ENCODE measurements around the gene VPS37D. TPM values are rescaled to one million over a fixed set of nuclear protein-coding genes. Genes with fewer than 3 reads are reported as not detected.

VPS37D gene
- total RNA-seq, 2 donors from 2014 or later, result 1.6 to 2.2 TPM

- Histone ChIP-seq H3K4me1 (peaks cover 0 to 9% of the 10 kb centered on the region in 2 donors), H3K27me3 (no peaks in the 10 kb centered on the region), H3K4me3 (peak overlapping the region in 1 of 2 donors; percentile 35), H3K27ac (no peak overlapping the region), H3K9me3 (no peaks in the 10 kb centered on the region), H3K36me3 (no peaks in the 10 kb centered on the region)
- TF ChIP-seq CTCF (IDR thresholded peaks at IDR 0.05), result no peak
- no peak for DNase-seq (ENCODE audit: low spot score)
Observed at GRCh38 chr7:73703757-73704639, 36.4 kb downstream of the VPS37D start.

- Histone ChIP-seq H3K36me3 (no peaks in the 10 kb centered on the region), H3K4me3 (no peak overlapping the region)
- no peak for TF ChIP-seq CTCF (IDR thresholded peaks at IDR 0.05)
Observed at GRCh38 chr7:73704640-73705550, 37.3 kb downstream of the VPS37D start.

GRCh38 chr7:73705551-73705920 is 37.9 kb downstream of the VPS37D start:
- Histone ChIP-seq H3K9me3 (no peaks in the 10 kb centered on the region), H3K27me3 (no peaks in the 10 kb centered on the region), H3K27ac (no peak overlapping the region), H3K36me3 (no peaks in the 10 kb centered on the region), H3K4me1 (peaks cover 0 to 9% of the 10 kb centered on the region in 2 donors), H3K4me3 (no peak overlapping the region)
- no peak for DNase-seq (ENCODE audit: low spot score)
- no peak for TF ChIP-seq CTCF (IDR thresholded peaks at IDR 0.05)

More at GRCh38 chr7:73704640-73705550, 37.3 kb downstream of the VPS37D start:
- Histone ChIP-seq H3K27ac (no peak overlapping the region), H3K9me3 (no peaks in the 10 kb centered on the region), H3K27me3 (no peaks in the 10 kb centered on the region), H3K4me1 (peaks cover 0 to 9% of the 10 kb centered on the region in 2 donors)
- DNase-seq (ENCODE audit: low spot score), result no peak

GRCh38 chr7:73706126-73707044 is 38.8 kb downstream of the VPS37D start:
- Histone ChIP-seq H3K4me3 (no peak overlapping the region), H3K36me3 (no peaks in the 10 kb centered on the region), H3K4me1 (peaks cover 0 to 9% of the 10 kb centered on the region in 2 donors), H3K9me3 (no peaks in the 10 kb centered on the region), H3K27me3 (no peaks in the 10 kb centered on the region), H3K27ac (no peak overlapping the region)
- no peak for TF ChIP-seq CTCF (IDR thresholded peaks at IDR 0.05)
- no peak for DNase-seq (ENCODE audit: low spot score)

GRCh38 chr7:73707045-73707631 is 39.5 kb downstream of the VPS37D start:
- Histone ChIP-seq H3K36me3 (no peaks in the 10 kb centered on the region), H3K9me3 (no peaks in the 10 kb centered on the region), H3K4me1 (peaks cover 0 to 9% of the 10 kb centered on the region in 2 donors), H3K27ac (no peak overlapping the region), H3K4me3 (no peak overlapping the region), H3K27me3 (no peaks in the 10 kb centered on the region)
- no peak for DNase-seq (ENCODE audit: low spot score)
- no peak for TF ChIP-seq CTCF (IDR thresholded peaks at IDR 0.05)
